B cell (primary cell): ENCODE results near the gene DCUN1D4. TPM values are rescaled to one million over a fixed set of nuclear protein-coding genes. Genes with fewer than 3 reads are reported as not detected.
A peak's percentile ranks its signal among the peaks of the same experiment; 100 is the strongest.

Experiments
- ATAC-seq: fragments of 200-7000 bp; cut with Tn5 transposase; one replicate; pipeline ENCODE4 v1.10.0; 2021; ENCODE audit warnings: low read depth, mild to moderate bottlenecking, moderate number of reproducible peaks, moderate library complexity
- CTCF ChIA-PET: fragments of 350-600 bp; sonication (Branson Sonifier 250); formaldehyde crosslinking; loops from one replicate; lab custom pipeline; 2021; ENCODE audit warnings: antibody characterized with exemption, inconsistent platforms; lab: Charles Lee
- POLR2A ChIA-PET: fragments of 350-600 bp; sonication (Branson Sonifier 250); formaldehyde crosslinking; loops from one replicate; lab custom pipeline; 2021; ENCODE audit warnings: antibody characterized with exemption; lab: Charles Lee
- DNase-seq: peaks from one replicate; pipeline ENCODE4 v3.0.0; 2013
- H2AFZ ChIP-seq: 2 replicates; pipeline ENCODE4 v1.6.1; 2012; ENCODE audit warnings: mild to moderate bottlenecking, low read depth, low read length; ENCODE audit not compliant: insufficient read depth, poor library complexity, severe bottlenecking
- H3K27ac ChIP-seq, 2 donors: 1 replicate in 1 of 2; 2 replicates in 1 of 2; pipeline ENCODE4 v1.5.1; 2012 to 2013; ENCODE audit warnings: low read length in 2 of 2, mild to moderate bottlenecking in 2 of 2, moderate library complexity in 1 of 2
- H3K27me3 ChIP-seq, 4 experiments: fragments of 200-600 bp in 1 of 4; sonication (generic) in 1 of 4; replicated peaks in 1 of 4; 1 replicate in 2 of 4; 2 replicates in 2 of 4; pipeline versions ENCODE4 v1.6.1 to v1.7.0; 2013 to 2016; ENCODE audit warnings: low read length in 3 of 4, mild to moderate bottlenecking in 2 of 4, mixed read lengths in 1 of 4, moderate library complexity in 1 of 4; ENCODE audit not compliant: insufficient read depth in 4 of 4, control insufficient read depth in 3 of 4; ENCODE audit errors: control extremely low read depth in 1 of 4
- H3K36me3 ChIP-seq, 2 experiments: replicated peaks in 1 of 2; 1 replicate in 1 of 2; 2 replicates in 1 of 2; pipeline versions ENCODE4 v1.6.1 to v1.7.1; 2013; ENCODE audit warnings: low read length in 1 of 2; ENCODE audit not compliant: insufficient read depth in 2 of 2, control insufficient read depth in 1 of 2; ENCODE audit errors: control extremely low read depth in 1 of 2, extremely low read depth in 1 of 2
- H3K4me1 ChIP-seq, 2 donors: fragments of 200-600 bp in 1 of 2; sonication (generic) in 1 of 2; 1 replicate in 1 of 2; 2 replicates in 1 of 2; pipeline versions ENCODE4 v1.5.1 to v1.6.1; 2013 to 2017; ENCODE audit warnings: low read length in 2 of 2; ENCODE audit not compliant: control insufficient read depth in 2 of 2, insufficient read depth in 2 of 2
- H3K4me2 ChIP-seq: replicated peaks from 2 replicates; pipeline ENCODE3; 2012; ENCODE audit warnings: mild to moderate bottlenecking, low read depth, low read length; ENCODE audit not compliant: poor library complexity, severe bottlenecking
- H3K4me3 ChIP-seq, 5 experiments: fragments of 200-600 bp in 1 of 5; sonication (generic) in 1 of 5; 1 replicate in 3 of 5; 2 replicates in 2 of 5; pipeline versions ENCODE4 v1.5.1 to v1.7.0; 2011 to 2016; ENCODE audit warnings: low read length in 4 of 5, mild to moderate bottlenecking in 4 of 5, low read depth in 2 of 5, control low read depth in 1 of 5, moderate library complexity in 1 of 5; ENCODE audit not compliant: insufficient read depth in 1 of 5; ENCODE audit errors: control extremely low read depth in 1 of 5, extremely low read depth in 1 of 5
- H3K79me2 ChIP-seq: fragments of 200-600 bp; sonication (generic); one replicate; pipeline ENCODE4 v1.6.0; 2016; ENCODE audit warnings: low read length; ENCODE audit not compliant: control insufficient read depth, insufficient read depth
- H3K9ac ChIP-seq: fragments of 200-600 bp; sonication (generic); 2 replicates; pipeline ENCODE4 v1.6.1; 2017; ENCODE audit warnings: mild to moderate bottlenecking, low read length, moderate library complexity
- H3K9me3 ChIP-seq, 3 donors: one replicate each; pipeline versions ENCODE4 v1.6.1 to v1.7.1; 2013; ENCODE audit warnings: low read length in 2 of 3; ENCODE audit not compliant: control insufficient read depth in 2 of 3, insufficient read depth in 1 of 3; ENCODE audit errors: control extremely low read depth in 1 of 3
- H4K20me1 ChIP-seq: 2 replicates; pipeline ENCODE4 v1.6.0; 2012; ENCODE audit warnings: mild to moderate bottlenecking, low read length; ENCODE audit not compliant: insufficient read depth, control insufficient read depth, poor library complexity, severe bottlenecking
- H3K27ac Mint-ChIP-seq: one replicate; pipeline ENCODE4 v1.8.0; 2021; ENCODE audit warnings: mixed read lengths
- H3K27me3 Mint-ChIP-seq: one replicate; pipeline ENCODE4 v1.8.0; 2021; ENCODE audit warnings: mixed read lengths
- H3K4me1 Mint-ChIP-seq: one replicate; pipeline ENCODE4 v1.8.0; 2021; ENCODE audit warnings: mixed read lengths
- H3K4me3 Mint-ChIP-seq: one replicate; pipeline ENCODE4 v1.8.0; 2021; ENCODE audit warnings: mixed read lengths
- H3K9me3 Mint-ChIP-seq: one replicate; pipeline ENCODE4 v1.8.0; 2022; ENCODE audit warnings: mixed read lengths; ENCODE audit not compliant: insufficient read depth
- EZH2 ChIP-seq: IDR thresholded peaks from 2 replicates; pipeline ENCODE4 v1.6.1; 2012; ENCODE audit warnings: borderline replicate concordance, low read depth, mild to moderate bottlenecking, moderate library complexity, low read length; ENCODE audit not compliant: insufficient read depth, poor library complexity, severe bottlenecking
- WGBS: methylation state at CpG from one replicate; pipeline ENCODE4 v1.1.5; 2013; ENCODE audit warnings: missing lambda C conversion rate; ENCODE audit not compliant: insufficient coverage; 5-methylcytosine and 5-hydroxymethylcytosine counted together
- intact Hi-C: fragments of 100-400 bp; cut with micrococcal nuclease; formaldehyde crosslinking; loops from one replicate; pipeline ENCODE4 v1.10.0; 2022
- polyA plus RNA-seq: library from polyadenylated mRNA; depleted of rRNA; stranded (reverse); fragments of >200 nt; gene quantifications from 2 replicates; pipeline ENCODE4 v1.2.3, GENCODE V29; 2012
- total RNA-seq, 2 donors: library from RNA; stranded (reverse); fragments of 120-200 nt in 1 of 2; gene quantifications; 1 replicate in 1 of 2; 2 replicates in 1 of 2; pipeline versions ENCODE4 v1.2.3 to v1.2.4, GENCODE V29; 2013 to 2022
- TF ChIP-seq, protein P1 (sequence below): fragments of 200-600 bp; IDR thresholded peaks from one replicate; pipeline ENCODE4 v1.8.0; 2022; ENCODE audit warnings: antibody characterized with exemption, mild to moderate bottlenecking

DCUN1D4 gene
- total and polyA plus RNA-seq, 2 donors (not counting 1 experiment from before 2014, with no cell fraction given), result 15.1 to 39.7 TPM

GRCh38 chr4:51895816-51896408 is 53.0 kb downstream of the DCUN1D4 start:
- TF ChIP-seq EZH2, result no peak
- TF ChIP-seq, protein P1, sequence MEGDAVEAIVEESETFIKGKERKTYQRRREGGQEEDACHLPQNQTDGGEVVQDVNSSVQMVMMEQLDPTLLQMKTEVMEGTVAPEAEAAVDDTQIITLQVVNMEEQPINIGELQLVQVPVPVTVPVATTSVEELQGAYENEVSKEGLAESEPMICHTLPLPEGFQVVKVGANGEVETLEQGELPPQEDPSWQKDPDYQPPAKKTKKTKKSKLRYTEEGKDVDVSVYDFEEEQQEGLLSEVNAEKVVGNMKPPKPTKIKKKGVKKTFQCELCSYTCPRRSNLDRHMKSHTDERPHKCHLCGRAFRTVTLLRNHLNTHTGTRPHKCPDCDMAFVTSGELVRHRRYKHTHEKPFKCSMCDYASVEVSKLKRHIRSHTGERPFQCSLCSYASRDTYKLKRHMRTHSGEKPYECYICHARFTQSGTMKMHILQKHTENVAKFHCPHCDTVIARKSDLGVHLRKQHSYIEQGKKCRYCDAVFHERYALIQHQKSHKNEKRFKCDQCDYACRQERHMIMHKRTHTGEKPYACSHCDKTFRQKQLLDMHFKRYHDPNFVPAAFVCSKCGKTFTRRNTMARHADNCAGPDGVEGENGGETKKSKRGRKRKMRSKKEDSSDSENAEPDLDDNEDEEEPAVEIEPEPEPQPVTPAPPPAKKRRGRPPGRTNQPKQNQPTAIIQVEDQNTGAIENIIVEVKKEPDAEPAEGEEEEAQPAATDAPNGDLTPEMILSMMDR, result peak; percentile 83
- 0% methylated on average over 1 of the region's 2 CpGs for WGBS
- Mint-ChIP-seq H3K27ac (no peak overlapping the region), H3K4me3 (no peak overlapping the region), H3K4me1 (peaks cover 3% of the 10 kb centered on the region), H3K9me3 (no peaks in the 10 kb centered on the region), H3K27me3 (no peaks in the 10 kb centered on the region)
- H3K27me3 ChIP-seq, result no peaks in the 10 kb centered on the region
- H3K4me1 ChIP-seq, result no peaks in the 10 kb centered on the region
- intact Hi-C loops, result loop anchor here (2.0 to 5.0 kb wide), 3 partner anchors 54 to 131 kb away; partner anchors contain the start of gene DCUN1D4
- H3K4me2 ChIP-seq, result no peak overlapping the region
- DNase-seq (peak; percentile 61), ATAC-seq (peak; percentile 89)
- peaks cover 4 to 7% of the 10 kb centered on the region in 2 experiments for H3K36me3 ChIP-seq
- no peaks in the 10 kb centered on the region for H4K20me1 ChIP-seq
- no peaks in the 10 kb centered on the region for H3K9me3 ChIP-seq
- H2AFZ ChIP-seq, result no peak overlapping the region
- H3K4me3 ChIP-seq, result no peak overlapping the region
- no peaks in the 10 kb centered on the region for H3K79me2 ChIP-seq
- CTCF ChIA-PET, result interaction anchor here (0.9 to 2.7 kb wide), 8 partner anchors 11 to 278 kb away, joined by 3 to 9 read pairs (median 4); no protein-coding TSS in a partner anchor
- POLR2A ChIA-PET, result no interaction called here
- no peak overlapping the region for H3K9ac ChIP-seq
- H3K27ac ChIP-seq, result no peak overlapping the region

GRCh38 chr4:51901363-51901762 is 58.4 kb downstream of the DCUN1D4 start:
- intact Hi-C loops, result no loop called here
- Histone ChIP-seq H3K4me2 (no peak overlapping the region), H4K20me1 (no peaks in the 10 kb centered on the region), H3K27ac (no peak overlapping the region), H3K9ac (no peak overlapping the region), H3K36me3 (peaks cover 6 to 17% of the 10 kb centered on the region in 2 experiments), H3K4me1 (peaks cover 5% of the 10 kb centered on the region in 2 donors), H3K79me2 (no peaks in the 10 kb centered on the region), H3K27me3 (no peaks in the 10 kb centered on the region), H2AFZ (no peak overlapping the region), H3K9me3 (no peaks in the 10 kb centered on the region), H3K4me3 (no peak overlapping the region)
- WGBS, result 91% methylated on average over 5 of the region's 5 CpGs
- Mint-ChIP-seq H3K27ac (no peak overlapping the region), H3K4me3 (no peak overlapping the region), H3K9me3 (no peaks in the 10 kb centered on the region), H3K4me1 (peaks cover 12% of the 10 kb centered on the region), H3K27me3 (no peaks in the 10 kb centered on the region)
- ChIA-PET POLR2A (no interaction called here), CTCF (no interaction called here)
- no peak for ATAC-seq
- no peak for DNase-seq
- TF ChIP-seq EZH2, result no peak
- TF ChIP-seq, protein P1, result no peak
